ENCODE measurements around the gene IRAK2. TPM values are rescaled to one million over a fixed set of nuclear protein-coding genes. Genes with fewer than 3 reads are reported as not detected.

IRAK2 gene
- total RNA-seq, 3 donors from 2014 or later (not counting 1 experiment from before 2014, with no cell fraction given): 10.4 to 28.2 (median 10.9) TPM

DNA sequence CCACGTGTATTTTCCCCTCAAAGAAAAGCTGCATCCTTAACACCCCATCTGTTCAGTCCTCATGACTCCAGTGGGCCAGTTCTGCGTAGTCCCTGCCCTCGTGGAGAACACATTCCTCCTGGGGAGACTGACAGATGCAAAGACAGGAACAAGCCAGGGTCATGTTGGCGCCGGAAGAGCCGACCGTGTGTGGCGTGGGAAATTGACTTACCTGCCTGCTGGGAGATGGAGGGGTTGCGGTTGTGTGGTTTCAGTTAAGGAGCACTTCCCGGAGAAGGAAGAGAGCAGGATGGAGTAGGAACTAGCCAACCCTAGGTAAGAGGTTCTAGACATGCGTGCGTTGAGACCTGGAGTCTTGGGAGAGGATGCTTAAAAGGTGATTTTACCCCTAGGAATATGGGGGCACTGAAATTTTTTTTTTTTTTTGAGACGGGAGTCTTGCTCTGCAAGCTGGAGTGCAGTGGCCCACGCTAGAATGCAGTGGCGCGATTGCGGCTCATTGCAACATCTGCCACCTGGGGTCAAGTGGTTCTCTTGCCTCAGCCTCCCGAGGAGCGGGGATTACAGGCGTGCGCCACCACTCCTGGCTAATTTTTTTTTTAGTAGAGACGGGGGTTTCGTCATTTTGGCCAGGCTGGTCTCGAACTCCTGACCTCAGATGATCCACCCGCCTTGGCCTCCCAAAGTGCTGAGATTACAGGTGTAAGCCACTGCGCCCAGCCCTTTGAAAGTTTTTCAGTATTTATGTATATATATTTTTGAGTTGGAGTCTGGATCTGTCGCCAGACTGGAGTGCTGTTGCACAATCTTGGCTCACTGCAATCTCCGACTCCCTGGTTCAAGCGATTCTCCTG, 21.8 kb upstream of the IRAK2 start:
- Histone ChIP-seq H3K4me3 (ENCODE audit: low read length) (peak overlapping the region; percentile 75), H3K9me3 (ENCODE audit: control insufficient read depth, insufficient read depth, low read length) (no peaks in the 10 kb centered on the region), H3K4me1 (ENCODE audit: control insufficient read depth, insufficient read depth, low read length) (peaks cover 37% of the 10 kb centered on the region), H3K36me3 (ENCODE audit: control insufficient read depth, insufficient read depth, low read length) (peaks cover 6% of the 10 kb centered on the region), H3K27me3 (ENCODE audit: control insufficient read depth, insufficient read depth, low read length) (no peaks in the 10 kb centered on the region), H3K27ac (ENCODE audit: low read length) (peak overlapping the region; percentile 1)
- Mint-ChIP-seq H3K27me3 (ENCODE audit: low read depth in 2 of 2) (no peaks in the 10 kb centered on the region), H3K36me3 (no peaks in the 10 kb centered on the region), H3K4me3 (peak overlapping the region; percentile 97), H3K4me1 (peaks cover 28 to 40% of the 10 kb centered on the region in 2 donors), H3K9me3 (no peaks in the 10 kb centered on the region), H3K27ac (peak overlapping the region; percentile 89 to 98)
- DNase-seq (peak in 1 of 2 donors; percentile 56), ATAC-seq (no peak)
- intact Hi-C loops (cut with micrococcal nuclease): no loop called here
- TF ChIP-seq, protein P1, sequence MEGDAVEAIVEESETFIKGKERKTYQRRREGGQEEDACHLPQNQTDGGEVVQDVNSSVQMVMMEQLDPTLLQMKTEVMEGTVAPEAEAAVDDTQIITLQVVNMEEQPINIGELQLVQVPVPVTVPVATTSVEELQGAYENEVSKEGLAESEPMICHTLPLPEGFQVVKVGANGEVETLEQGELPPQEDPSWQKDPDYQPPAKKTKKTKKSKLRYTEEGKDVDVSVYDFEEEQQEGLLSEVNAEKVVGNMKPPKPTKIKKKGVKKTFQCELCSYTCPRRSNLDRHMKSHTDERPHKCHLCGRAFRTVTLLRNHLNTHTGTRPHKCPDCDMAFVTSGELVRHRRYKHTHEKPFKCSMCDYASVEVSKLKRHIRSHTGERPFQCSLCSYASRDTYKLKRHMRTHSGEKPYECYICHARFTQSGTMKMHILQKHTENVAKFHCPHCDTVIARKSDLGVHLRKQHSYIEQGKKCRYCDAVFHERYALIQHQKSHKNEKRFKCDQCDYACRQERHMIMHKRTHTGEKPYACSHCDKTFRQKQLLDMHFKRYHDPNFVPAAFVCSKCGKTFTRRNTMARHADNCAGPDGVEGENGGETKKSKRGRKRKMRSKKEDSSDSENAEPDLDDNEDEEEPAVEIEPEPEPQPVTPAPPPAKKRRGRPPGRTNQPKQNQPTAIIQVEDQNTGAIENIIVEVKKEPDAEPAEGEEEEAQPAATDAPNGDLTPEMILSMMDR (IDR thresholded peaks at IDR 0.05): no peak
- WGBS (ENCODE audit: insufficient coverage): 66% methylated on average over 29 of the region's 29 CpGs

DNA sequence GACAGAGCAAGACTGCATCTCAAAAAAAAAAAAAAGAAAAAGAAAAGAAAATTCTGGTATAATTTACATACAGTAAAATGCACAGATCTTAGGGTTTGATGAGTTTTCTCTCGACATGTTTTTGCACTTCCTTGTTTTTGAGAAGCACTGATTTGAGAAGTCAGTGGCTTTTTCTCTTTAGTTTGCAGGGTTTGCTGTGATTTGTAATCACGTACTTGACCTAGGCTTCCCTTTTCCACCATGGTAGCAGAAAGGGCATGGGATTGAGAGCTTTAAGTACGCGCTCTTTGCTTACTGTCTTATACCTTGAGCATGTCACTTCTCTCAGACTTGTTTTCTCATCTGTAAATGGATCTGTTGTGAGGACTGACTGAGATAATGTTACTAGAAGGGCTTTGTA, 19.0 kb upstream of the IRAK2 start:
- ATAC-seq: no peak
- Mint-ChIP-seq H3K27ac (peak overlapping the region; percentile 30 to 62), H3K9me3 (no peaks in the 10 kb centered on the region), H3K36me3 (peaks cover 10% of the 10 kb centered on the region), H3K27me3 (ENCODE audit: low read depth in 2 of 2) (no peaks in the 10 kb centered on the region), H3K4me1 (peaks cover 34 to 52% of the 10 kb centered on the region in 2 donors), H3K4me3 (peak overlapping the region; percentile 71)
- Histone ChIP-seq H3K27me3 (ENCODE audit: control insufficient read depth, insufficient read depth, low read length) (no peaks in the 10 kb centered on the region), H3K4me1 (ENCODE audit: control insufficient read depth, insufficient read depth, low read length) (peaks cover 37% of the 10 kb centered on the region), H3K9me3 (ENCODE audit: control insufficient read depth, insufficient read depth, low read length) (no peaks in the 10 kb centered on the region), H3K4me3 (ENCODE audit: low read length) (no peak overlapping the region), H3K36me3 (ENCODE audit: control insufficient read depth, insufficient read depth, low read length) (peaks cover 20% of the 10 kb centered on the region), H3K27ac (ENCODE audit: low read length) (peak overlapping the region; percentile 8)
- intact Hi-C loops (cut with micrococcal nuclease): no loop called here
- TF ChIP-seq, protein P1 (IDR thresholded peaks at IDR 0.05): no peak
- 55% methylated on average over 4 of the region's 4 CpGs for WGBS (ENCODE audit: insufficient coverage)
- DNase-seq: no peak

DNA sequence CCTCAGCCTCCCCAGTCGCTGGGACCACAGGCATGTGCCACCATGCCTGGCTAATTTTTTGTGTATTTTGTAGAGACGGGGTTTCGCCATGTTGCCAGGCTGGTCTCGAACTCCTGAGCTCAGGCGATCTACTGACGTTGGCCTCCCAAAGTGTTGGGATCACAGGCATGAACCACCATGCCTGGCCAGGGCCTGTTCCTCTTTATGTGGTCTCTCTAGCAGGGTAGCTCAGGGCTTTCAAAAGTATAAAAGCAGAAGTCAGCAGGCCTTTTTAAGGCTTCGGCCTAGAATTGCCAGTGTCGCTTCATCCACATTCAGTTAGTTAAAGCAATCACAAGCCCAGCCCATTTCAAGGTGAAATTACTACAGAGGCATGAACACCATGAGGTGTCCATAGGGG, 15.5 kb upstream of the IRAK2 start:
- no peak overlapping the region for H3K27ac ChIP-seq (ENCODE audit: low read length)
- H3K36me3 Mint-ChIP-seq: peaks cover 18% of the 10 kb centered on the region
- H3K27me3 ChIP-seq (ENCODE audit: control insufficient read depth, insufficient read depth, low read length): no peaks in the 10 kb centered on the region
- H3K9me3 ChIP-seq (ENCODE audit: control insufficient read depth, insufficient read depth, low read length): no peaks in the 10 kb centered on the region
- intact Hi-C loops (cut with micrococcal nuclease): no loop called here
- H3K27ac Mint-ChIP-seq: peak overlapping the region in 1 of 2 donors; percentile 51
- WGBS (ENCODE audit: insufficient coverage): 78% methylated on average over 7 of the region's 8 CpGs
- H3K4me1 Mint-ChIP-seq: peaks cover 15 to 31% of the 10 kb centered on the region in 2 donors
- peak overlapping the region; percentile 9 for H3K4me3 Mint-ChIP-seq
- TF ChIP-seq, protein P1 (IDR thresholded peaks at IDR 0.05): no peak
- H3K27me3 Mint-ChIP-seq (ENCODE audit: low read depth in 2 of 2): no peaks in the 10 kb centered on the region
- no peak overlapping the region for H3K4me3 ChIP-seq (ENCODE audit: low read length)
- ATAC-seq: peak in 1 of 3 donors; percentile 21
- no peaks in the 10 kb centered on the region for H3K9me3 Mint-ChIP-seq
- H3K4me1 ChIP-seq (ENCODE audit: control insufficient read depth, insufficient read depth, low read length): peaks cover 13% of the 10 kb centered on the region
- peaks cover 42% of the 10 kb centered on the region for H3K36me3 ChIP-seq (ENCODE audit: control insufficient read depth, insufficient read depth, low read length)
- no peak for DNase-seq

Measured in natural killer cell (primary cell).